RCC 7860 (cell line): Measurements from ENCODE around the gene WFDC11.

ENCODE experiments used
- DNase-seq: peaks from one replicate; pipeline ENCODE4 v3.0.0-alpha.2; 2015; ENCODE audit warnings: low spot score
- FAIRE-seq: peaks from 2 replicates; lab custom pipeline; 2012; peaks lifted over from hg19 to GRCh38; lab: Jason Lieb, UNC

Gene WFDC11

DNA sequence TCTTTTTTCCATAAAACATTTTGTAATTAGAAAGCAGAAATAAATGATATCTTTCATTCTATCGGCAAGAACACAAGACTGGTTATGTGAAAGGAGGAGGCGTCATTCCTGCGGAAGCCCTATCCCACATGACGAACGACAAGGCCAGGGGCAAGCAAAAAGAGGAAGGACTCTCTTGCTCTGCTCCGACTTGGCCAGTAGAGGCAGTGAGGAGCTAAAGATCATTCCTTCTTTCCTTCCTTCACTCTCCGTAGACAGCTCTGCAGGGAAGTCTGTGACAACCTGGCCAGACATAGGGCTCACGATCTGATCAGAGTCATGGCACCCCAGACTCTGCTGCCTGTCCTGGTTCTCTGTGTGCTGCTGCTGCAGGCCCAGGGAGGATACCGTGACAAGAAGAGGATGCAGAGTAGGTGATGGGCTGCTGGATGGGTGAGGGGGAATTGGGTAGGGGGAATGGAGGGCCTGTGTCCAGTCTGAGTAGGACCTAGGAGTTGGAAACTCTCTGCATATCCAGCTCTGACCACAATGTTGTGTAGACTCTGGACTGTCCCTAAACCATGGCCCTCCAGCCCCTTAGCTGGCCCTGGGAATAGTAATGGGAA lies 40.4 kb downstream of the WFDC11 start, which contains the start of gene WFDC10A:
Gene WFDC10A, plus strand, starts transcription at position 244 of the 605 bp plus-strand sequence. Its CDS starts 75 bp downstream, at position 319.
- FAIRE-seq (no peak), DNase-seq (peak; percentile 49)

- no peak for FAIRE-seq
Observed at GRCh38 chr20:45626540-45626939, 43.5 kb downstream of the WFDC11 start.

GRCh38 chr20:45621593-45621992 lies 48.4 kb downstream of the WFDC11 start:
- FAIRE-seq (no peak), DNase-seq (no peak)

More at GRCh38 chr20:45626540-45626939, 43.5 kb downstream of the WFDC11 start:
- no peak for DNase-seq

- DNase-seq = no peak
- FAIRE-seq = no peak
Observed at GRCh38 chr20:45617591-45617990, 52.4 kb downstream of the WFDC11 start.

DNA sequence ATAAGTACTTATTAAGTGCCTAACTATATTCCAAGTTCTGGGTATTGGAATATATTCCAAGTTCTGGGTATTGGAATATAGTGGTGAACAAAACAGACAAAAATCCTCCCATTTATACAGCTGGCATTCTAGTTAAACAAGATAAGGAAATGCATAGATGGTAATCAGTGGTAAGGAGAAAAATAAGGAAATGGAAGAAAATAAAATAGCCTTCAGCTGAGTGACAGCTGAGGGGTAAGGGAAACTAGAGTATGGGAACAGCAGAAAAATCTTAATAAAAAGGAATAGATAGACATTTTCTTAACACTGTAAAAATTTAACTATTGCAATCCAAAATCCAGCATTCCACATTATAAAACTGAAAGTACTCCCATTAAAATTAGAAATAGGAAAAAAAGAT lies 57.7 kb downstream of the WFDC11 start:
- FAIRE-seq (no peak), DNase-seq (no peak)

- FAIRE-seq (no peak), DNase-seq (peak; percentile 22)
Observed at GRCh38 chr20:45611054-45611453, 59.0 kb downstream of the WFDC11 start.

DNA sequence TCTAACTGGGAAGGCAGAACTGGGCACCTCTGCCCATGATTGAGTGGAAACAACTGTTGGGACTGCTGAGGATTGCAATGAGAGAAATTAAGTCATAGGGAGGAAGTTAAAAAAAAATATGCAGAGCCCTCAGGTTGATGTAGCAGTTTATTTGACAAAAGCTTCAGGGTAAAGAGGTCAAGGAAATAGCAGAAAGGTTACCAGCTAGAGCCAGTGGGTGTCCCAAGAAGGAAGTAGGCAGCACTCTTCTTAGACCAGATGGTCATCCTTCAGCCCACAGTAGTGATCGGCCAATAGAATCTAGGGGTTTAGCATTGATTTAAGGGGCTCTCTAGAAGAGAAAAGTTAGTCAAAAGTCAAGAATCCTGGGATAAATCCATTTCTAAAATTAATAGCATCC lies 62.2 kb downstream of the WFDC11 start:
- DNase-seq (no peak), FAIRE-seq (no peak)
